Middle frontal gyrus (tissue), 1 donor: ENCODE results near the gene HEATR5A.

Experiments used
- DNase-seq: peaks from one replicate; pipeline ENCODE4 v3.0.0-alpha.2; 2015; ENCODE audit warnings: low spot score; ENCODE audit errors: extremely low spot score

The HEATR5A gene

DNA sequence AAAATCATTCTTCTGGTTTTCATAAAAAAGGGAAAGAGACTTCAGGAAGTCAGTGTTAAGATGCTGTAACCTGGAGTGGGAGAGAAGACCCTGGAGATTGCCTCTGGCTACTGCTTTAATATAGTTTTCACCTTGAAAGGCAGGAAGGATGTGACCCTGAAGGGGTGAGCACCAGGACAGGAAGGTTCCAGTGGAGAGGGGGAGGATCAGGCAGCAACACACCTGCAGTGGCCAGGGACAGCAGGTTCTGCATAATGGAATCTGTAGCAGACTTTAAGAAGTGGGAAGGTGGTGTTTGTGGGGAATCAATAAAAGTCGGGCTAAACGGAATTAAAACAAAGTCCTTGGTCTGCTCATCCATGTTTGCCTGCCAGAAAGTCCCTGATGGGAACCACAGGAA, 6.3 kb upstream of the HEATR5A start:
- DNase-seq, result no peak

DNA sequence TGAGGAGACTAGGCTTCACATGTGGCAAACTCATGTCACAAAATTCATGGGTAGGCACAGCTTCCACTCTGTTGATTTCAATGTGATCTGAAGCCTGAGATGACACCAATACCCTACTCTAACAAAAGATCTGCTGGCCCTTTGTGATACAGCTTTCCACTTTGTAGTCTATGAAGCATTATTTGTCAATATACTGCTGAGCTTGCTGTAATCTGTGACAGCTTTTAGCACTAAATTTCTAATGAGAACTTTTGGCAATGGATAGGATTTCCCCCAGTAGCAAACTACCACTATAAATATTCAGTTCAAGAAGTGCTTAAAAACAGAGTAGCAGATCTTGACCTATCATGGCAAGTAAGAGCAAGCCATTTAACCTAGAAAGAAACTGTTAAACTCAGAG, 5.6 kb upstream of the HEATR5A start:
- DNase-seq, result no peak

DNA sequence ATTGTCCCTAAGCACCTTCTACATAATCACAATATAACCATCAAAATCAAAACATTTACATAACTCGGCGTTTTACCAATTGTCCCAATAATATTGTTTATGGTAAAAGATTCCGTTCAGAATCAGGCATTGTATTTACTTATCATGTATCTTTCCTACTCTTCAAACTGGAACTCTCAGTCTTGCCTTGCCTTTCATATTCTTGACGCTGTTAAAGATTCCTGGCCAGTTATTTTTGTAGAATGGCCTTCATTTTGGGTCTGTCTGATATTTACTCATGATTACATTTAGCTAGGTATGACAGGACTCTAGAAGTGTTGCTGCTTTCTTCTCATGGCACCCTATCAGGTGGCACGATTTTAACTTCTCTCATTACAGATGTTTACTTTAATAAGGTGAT, 850 bp upstream of the HEATR5A start:
- DNase-seq, result no peak

DNA sequence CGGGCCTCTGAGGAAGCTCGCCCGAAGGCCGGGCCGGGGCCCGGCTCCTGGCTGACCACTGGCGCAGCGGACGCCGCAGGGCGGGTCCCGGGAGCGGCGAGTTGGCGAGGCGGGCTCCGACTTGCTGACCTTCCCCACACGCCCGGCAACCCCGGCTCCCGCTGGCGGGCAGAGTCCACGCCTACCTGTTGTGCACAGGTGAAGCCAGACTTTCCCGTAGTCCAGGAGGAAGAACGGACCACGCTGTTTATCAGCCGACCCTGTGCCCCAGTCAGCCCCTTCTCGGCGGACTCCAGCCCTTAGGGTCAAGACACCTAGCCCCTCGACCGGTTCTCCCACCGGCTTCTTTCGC, 407 bp downstream of the HEATR5A start:
- no peak for DNase-seq

DNA sequence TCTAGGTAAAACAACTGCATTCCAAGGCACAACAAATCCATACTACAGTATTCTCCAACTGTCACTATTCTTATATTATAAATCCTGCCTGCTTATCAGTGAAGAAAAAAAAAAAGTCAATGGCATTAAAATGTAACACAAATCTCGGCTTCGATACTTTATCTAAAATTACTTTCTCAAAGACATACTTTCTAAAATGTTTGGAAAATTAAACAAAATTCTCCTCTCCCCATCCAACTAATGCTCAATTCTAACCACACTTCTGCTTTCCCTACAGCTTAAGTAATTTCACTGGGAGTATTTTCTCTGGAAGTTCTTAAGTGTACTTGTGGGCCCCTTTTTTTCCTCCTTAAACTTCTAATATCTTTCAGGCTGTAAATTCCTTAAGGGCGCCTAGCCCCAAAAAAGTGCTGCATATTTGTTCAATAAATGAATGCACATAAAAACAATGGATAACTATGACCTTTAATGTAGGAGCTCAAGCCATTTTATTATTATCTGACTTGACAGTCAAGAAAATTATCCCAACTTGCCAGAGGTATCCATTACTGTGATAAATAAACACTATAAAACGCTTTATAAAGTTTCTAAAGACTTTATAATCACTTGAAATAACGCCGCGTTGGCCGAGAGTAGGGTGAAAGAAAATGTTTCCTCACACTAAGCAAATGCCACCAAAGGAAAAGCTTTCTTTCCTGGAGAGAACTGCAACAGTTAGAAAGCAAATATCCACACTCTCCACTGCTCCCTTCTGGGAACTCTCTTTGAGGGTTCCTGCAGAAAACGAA, 977 bp downstream of the HEATR5A start:
- DNase-seq, result no peak

DNA sequence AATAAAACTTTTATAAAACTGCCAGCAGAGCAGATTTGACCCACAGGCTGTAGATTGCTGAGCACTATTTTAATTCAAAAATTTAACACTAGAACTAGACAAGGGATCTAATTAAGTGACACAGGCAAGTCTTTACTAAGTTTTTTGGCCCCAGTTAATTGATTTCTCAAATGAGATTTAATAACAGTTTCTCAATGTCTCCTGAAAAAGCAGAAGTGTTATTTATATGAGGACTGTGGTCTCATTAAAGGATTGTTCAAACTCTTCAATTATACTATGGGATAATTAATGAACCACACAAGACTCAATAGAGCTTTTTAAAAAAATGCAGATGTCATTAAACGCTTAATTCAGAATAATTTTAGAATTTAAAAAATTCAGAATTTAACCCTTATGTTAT, 1.9 kb downstream of the HEATR5A start:
- DNase-seq, result no peak

DNA sequence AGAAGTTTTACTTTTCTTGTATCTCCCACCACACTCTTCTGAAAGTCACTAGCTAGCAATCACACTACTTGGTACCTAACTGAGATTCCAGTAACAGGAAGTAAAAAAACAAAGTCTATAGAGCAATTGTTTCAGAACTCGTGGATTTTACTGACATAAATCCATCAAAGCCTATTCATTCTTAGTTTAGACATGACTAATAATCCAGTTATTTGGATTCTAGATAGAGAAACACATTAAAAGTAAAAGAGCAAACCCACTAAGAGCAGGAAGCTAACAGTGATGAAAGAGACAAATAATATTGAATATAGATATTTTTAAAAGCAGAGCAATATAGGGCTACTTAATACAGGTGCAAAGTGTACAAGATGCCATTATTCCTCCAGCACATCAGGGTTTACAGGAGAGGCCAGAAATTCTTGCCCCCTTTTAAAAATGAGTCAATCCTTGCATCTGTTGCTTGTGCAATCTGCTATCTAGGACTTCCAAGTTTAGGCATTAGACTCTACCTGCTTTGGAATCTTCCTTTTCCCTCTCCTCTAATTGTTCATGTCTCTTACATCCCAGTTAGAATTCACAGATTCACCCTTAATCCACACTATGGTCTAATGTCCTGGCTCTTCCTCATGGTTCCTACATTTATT, 6.0 kb downstream of the HEATR5A start:
- no peak for DNase-seq

DNA sequence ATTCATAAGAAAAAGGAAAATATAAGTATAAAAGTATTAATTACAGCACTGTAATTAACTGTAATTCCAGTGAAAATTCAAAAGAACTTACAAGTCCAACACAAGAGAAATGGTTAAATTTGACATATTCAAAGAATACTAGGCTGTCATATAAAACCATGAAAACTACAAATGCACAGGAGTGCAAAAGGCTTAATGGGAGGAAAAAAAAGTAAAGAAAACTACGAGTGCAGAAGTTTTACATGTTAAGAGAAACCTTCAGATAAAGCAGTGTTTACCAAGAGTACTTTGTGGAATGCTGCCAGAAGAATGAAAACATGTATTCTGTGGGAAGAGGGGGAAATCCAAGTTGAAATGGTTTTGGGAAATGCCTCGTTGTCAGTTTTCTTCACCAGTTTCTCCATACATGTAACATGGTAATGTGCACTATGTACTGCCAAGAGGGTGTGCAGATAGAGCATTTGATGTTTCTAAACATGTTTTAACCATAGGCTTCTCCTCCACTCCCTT, 9.1 kb downstream of the HEATR5A start:
- DNase-seq, result no peak

DNA sequence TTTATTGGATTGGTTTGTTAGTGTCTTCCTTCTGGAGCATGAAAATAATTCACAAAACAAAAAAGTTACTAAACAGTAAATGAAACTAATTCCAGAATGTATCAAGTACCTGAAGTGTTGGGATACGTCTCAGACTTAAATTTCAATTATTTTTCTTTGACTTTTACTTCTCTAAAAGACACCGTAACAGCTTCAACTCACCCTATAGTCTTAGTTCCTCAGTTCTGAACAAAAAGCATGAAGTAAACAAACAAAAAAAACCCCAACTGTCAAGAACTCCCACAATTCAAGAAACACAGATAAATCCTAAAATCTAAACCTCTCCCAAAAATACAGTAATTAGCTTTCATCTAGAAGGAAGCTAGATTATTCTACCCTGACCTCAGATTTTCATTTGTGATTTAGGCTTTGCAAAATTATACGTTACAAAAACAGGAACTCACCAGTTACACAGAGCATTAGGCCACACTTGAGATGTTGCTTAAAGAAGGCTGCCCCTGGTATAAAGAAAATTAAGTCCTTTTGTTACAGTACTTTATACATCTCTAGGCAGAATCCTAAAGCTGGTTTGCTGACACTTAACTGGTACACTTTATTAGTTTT, 10.2 kb downstream of the HEATR5A start:
- no peak for DNase-seq

DNA sequence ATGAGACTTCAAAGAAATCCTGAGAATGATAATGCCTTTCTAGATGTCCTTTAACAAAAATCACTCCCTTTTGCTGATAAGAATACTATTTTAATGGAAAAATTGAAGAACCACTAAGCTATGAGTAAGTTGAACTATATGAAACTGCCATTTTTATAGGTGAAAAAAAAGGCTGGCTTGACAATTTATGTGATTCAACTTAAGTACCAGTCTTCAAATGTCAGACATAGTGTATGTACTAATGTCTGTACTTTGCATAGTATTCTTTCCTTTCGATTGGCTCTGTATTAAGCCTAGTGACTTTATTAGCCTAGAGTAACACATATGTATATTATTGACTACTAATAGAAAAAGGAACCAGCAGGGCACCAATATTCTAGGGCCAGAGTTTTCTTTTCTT, 11.9 kb downstream of the HEATR5A start:
- no peak for DNase-seq

DNA sequence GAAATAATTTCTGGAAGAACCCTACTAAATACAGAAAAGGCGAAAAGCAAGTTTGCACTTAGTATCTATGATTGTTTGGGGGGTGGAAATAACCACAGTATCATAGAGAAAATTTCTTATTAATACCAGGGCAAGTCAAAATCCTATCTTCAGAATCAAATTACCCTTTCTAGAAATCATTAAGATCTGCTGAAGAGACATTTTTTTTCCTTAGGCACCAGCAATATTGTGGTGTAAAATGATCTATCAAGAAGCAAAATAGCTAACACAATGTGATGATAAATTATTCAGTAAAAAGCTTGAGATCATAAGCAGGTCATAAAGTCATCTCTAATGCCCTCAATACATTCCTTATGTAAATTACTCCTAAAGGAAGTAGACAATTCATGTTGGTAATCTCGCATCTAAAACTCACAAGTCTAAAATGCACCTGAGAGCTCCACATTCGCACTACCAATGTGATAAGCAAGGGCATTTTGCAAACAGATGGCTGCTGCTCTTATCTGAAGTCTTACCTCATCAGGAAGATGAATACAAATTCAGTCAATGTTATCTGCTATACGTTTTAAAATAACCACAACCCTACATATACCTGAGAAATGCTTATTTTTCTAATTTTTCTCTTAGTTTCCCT, 14.6 kb downstream of the HEATR5A start:
- no peak for DNase-seq

DNA sequence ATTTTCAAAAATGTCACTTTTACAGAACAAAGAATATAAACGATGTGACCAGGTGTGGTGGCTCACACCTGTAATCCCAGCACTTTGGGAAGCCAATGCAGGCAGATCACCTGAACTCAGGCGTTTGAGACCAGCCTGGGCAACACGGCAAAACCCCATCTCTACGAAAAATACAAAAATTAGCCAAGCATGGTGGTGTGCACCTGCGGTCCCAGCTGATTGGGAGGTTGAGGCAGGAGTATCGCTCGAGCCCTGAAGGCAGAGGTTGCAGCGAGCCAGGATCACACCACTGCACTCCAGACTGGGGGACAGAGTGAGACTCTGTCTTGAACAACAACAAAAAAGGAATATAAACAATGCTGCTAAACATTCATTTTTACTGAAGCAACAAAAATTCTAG, 15.2 kb downstream of the HEATR5A start:
- DNase-seq, result no peak

DNA sequence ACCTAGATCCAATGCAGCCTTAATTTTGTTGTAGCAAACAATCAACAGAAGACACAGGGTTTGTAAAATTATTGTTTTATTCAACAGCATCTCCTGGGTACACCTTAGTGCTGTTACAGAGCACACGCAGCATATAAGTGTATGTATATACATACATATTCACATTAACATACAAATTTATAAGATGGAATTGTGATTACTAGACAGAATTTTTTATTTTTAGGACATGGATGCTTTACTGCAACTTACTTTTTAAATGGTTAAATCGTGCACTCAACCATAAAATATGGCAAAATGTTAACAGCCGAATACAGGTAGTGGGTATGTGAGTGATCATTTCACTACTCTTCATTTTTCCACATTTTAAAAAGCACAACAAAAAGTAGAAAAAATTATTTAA, 16.6 kb downstream of the HEATR5A start:
- no peak for DNase-seq

DNA sequence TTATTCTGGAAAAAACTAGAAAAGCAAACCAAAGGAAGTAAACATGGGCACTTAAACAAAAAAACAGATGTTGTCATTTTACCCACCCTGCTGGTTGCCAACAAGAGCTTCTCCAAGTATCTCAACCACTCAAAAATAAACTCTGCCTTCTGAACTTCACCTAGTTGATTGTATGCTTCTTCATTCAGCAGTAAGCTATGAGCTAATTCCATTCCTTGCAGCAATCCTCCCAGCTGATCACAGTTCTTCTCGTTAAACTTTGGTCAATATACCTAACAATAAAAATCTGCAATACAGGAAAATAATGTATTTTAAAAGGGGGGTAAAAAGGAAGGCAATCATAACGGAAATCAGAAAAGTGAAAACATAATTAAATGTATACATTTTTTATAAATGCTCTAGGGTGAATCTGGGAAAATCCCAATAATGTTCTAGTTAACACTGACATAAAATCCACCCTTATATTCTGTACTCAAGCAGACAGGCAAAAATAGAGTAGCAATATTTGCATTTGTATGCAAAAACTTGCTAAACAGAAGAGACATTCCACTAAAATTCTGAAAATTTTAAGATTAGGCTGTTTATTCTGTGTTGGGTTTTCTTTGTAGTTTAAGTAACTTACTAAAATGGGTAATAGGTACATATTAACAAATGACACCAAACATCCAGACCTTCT, 17.4 kb downstream of the HEATR5A start:
- no peak for DNase-seq

DNA sequence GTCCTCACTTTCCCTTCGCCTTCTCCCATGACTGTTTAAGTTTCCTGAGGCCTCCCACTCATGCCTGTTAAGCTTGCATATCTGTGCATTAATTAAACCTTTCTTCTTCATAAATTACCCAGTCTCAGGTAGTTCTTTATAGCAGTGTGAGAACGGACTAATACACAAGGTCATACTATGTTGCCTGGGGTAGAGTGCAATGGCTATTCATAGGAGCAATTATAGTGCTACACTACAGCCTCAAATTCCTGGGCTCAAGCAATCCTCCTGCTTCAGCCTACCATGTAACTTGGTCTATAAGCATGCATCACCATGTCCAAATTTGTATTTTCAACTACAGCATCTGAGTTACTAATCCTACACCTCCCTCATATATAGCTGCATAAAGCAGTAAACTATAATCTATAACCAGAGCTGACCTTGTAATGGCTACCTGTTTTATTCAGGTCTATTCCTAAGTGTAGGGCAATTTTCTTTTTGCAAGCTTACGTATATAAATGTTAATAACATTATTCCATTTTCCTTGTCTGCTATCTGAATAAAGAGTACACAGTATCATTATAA, 18.9 kb downstream of the HEATR5A start:
- no peak for DNase-seq

DNA sequence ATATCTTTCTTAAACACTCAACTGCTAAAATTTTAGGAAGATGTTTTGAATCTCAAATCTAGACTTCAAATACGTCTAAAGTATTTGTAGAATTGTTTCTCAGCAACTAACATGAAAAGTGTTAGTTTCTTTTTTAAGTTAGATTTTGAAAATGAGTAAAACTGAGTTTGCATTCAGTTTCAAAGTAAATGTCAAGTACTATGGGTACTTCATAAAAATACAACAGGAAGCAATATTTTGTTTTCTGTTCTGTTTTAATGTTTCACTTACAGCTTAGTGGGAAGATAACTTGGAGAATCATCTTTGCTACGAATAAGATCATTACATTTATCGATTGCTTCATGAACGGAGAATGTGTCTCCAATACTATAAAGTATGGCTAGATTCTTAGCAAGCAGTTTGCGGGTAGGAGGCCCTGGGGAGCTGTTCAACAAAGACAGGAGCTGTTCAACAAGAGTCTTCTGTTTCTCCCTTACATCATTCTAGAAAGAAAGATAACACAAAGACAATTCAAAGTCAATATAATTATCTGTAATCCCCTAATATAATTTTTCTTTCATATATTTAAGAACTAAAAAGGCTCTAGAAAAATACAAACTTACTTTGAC, 20.2 kb downstream of the HEATR5A start:
- no peak for DNase-seq

DNA sequence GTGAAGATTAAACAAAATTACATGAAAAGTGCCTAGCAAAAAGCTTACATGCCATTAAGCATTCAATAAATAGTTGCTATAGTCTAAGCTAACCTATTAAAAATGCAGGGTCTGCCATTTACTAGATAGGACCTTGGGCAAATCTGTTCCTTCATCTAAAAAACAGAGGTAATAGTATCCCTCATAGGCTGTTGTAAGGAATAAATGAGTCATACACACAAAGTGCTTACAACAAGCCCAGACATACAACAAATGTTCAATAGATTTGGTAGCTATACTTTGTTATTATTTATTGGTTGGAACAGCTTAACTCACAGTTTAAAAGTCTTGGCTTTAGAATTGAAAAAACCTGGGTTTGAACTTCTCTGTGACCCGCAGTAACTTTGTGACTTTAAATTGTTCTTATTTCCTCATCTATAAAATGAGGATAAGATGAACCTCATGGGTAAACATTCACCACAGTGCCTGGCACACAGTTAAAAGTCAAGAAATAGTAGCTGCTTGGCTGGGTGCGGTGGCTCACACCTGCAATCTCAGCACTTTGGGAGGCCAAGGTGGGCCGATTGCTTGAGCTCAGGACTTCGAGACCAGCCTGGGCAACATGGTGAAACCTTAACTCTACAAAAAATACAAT, 24.7 kb downstream of the HEATR5A start:
- no peak for DNase-seq

DNA sequence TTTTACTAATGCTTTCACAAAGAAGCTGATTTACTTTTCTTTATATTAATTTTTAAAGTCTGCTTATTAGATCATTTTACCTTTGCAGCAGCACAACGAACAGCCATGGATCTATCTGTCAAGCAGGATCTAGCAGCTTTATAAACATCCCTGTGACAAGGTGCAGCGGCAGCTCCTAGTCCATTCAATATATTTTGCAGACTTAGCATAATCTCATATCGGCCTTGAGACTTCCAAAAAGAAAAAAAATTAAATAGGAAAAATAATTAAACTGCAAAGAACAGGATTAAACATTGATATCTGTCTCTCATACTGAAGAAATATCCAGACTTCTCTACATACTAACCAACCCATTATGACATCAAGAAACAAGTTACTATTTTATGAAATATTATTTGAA, 25.2 kb downstream of the HEATR5A start:
- no peak for DNase-seq

DNA sequence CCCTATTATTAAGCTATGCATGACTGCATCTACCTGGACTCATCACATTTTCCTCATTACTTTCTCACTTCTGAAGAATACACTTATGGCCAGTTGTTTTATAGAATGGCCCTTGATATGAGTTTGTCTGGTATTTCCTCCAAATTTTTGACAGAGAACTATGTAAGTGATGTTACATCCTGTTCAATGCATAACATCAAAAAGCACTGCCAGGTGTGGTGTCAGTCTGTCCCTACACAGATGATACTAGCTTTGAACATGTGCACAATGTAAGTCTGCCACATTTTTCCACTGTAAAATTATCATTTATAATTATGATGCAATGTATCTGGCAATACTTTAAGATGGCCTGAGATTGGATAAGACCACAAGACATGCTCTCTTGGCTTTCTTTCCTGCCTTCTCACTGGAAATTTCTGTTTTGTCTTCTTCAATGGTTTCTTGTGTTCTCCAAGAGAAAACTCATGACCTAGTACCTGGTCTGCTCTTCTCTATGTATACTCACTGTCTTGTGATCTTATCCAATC, 28.3 kb downstream of the HEATR5A start:
- no peak for DNase-seq

DNA sequence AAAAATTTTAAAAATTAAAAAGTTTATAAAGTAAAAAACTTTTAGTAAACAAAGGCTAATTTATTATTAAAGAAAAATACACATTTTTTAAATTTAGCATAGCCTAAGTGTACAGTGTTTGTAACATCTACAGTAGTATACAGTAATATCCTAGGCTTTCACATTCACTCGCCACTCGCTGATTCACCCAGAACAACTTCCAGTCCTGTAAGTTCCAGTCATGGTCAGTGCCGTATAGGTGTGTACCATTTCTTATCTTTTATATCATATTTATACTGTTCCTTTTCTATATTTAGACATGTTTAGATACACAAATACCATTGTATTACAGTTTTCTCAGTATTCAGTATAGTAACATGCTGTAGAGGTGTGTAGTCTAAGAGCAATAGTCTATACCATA, 28.9 kb downstream of the HEATR5A start:
- DNase-seq, result no peak
